HepG2 (cell line): ENCODE results near the gene KRT7. TPM values are rescaled to one million over a fixed set of nuclear protein-coding genes. Genes with fewer than 3 reads are reported as not detected.

Experiments used
- ATAC-seq: fragments of 200-7000 bp; cut with Tn5 transposase; 3 replicates; pipeline ENCODE4 v1.9.1; 2020; ENCODE audit warnings: mild to moderate bottlenecking, moderate library complexity
- BruUV-seq: library from RNA; stranded (reverse); fragments of 400-500 nt; replicated peaks from 2 replicates; lab custom pipeline; 2021; lab: Mats Ljungman, UMichigan
- CTCF ChIA-PET: fragments of 300-600 bp; formaldehyde crosslinking; extraction: SDS; loops from one replicate; lab custom pipeline; 2021; ENCODE audit warnings: low total read pairs, inconsistent platforms, low intra/inter-chr PET ratio; lab: Yijun Ruan, JAX
- POLR2A ChIA-PET: fragments of 350-600 bp; sonication (Branson Sonifier 250); formaldehyde crosslinking; loops from one replicate; lab custom pipeline; 2020; ENCODE audit warnings: antibody characterized with exemption, inconsistent platforms; lab: Yijun Ruan, JAX
- DNase-seq: peaks from one replicate; pipeline ENCODE4 v3.0.0-alpha.2; 2015; ENCODE audit warnings: low spot score
- FAIRE-seq: peaks from 3 replicates; lab custom pipeline; 2011; peaks lifted over from hg19 to GRCh38; lab: Jason Lieb, UNC
- H2AFZ ChIP-seq: one replicate; pipeline ENCODE4 v1.6.1; 2011; ENCODE audit warnings: low read length, inconsistent platforms
- H3K27ac ChIP-seq: fragments of 300-600 bp; 3 replicates; pipeline ENCODE4 v1.8.0; 2011; ENCODE audit warnings: mixed run types, mild to moderate bottlenecking, mixed read lengths, low read length, inconsistent platforms; ENCODE audit not compliant: insufficient read depth; ENCODE audit errors: extremely low read length
- H3K27me3 ChIP-seq, 2 experiments: fragments of 200-600 bp in 1 of 2; 2 replicates in 1 of 2; 3 replicates in 1 of 2; pipeline versions ENCODE4 v1.6.0 to v1.8.0; 2011; ENCODE audit warnings: low read length in 2 of 2, mild to moderate bottlenecking in 2 of 2, moderate library complexity in 2 of 2, inconsistent platforms in 1 of 2; ENCODE audit not compliant: insufficient read depth in 2 of 2, control insufficient read depth in 1 of 2
- H3K36me3 ChIP-seq, 2 experiments: fragments of 200-600 bp in 1 of 2; replicated peaks in 1 of 2; 2 replicates in 1 of 2; 3 replicates in 1 of 2; pipeline versions ENCODE4 v1.5.1 to v1.8.0; 2011; ENCODE audit warnings: low read length in 2 of 2, inconsistent platforms in 1 of 2; ENCODE audit not compliant: insufficient read depth in 2 of 2, control insufficient read depth in 1 of 2
- H3K4me1 ChIP-seq: 2 replicates; pipeline ENCODE4 v1.5.1; 2012; ENCODE audit warnings: low read length, inconsistent platforms; ENCODE audit not compliant: insufficient read depth
- H3K4me2 ChIP-seq: 2 replicates; pipeline ENCODE4 v1.6.0; 2011; ENCODE audit warnings: low read depth, low read length, inconsistent platforms
- H3K4me3 ChIP-seq, 3 experiments: fragments of 200-600 bp in 1 of 3; sonication (generic), shearing (Covaris generic) in 1 of 3; replicated peaks in 1 of 3; 2 replicates each; pipeline ENCODE4 v1.5.1; 2011 to 2016; ENCODE audit warnings: low read length in 3 of 3, inconsistent platforms in 2 of 3, low read depth in 2 of 3, mild to moderate bottlenecking in 2 of 3, control low read depth in 1 of 3, mixed read lengths in 1 of 3; ENCODE audit not compliant: insufficient read depth in 1 of 3
- H3K79me2 ChIP-seq: one replicate; pipeline ENCODE4 v1.6.1; 2011; ENCODE audit warnings: low read length, inconsistent platforms; ENCODE audit not compliant: insufficient read depth
- H3K9ac ChIP-seq: 2 replicates; pipeline ENCODE4 v1.6.0; 2011; ENCODE audit warnings: mild to moderate bottlenecking, low read depth, low read length, inconsistent platforms; ENCODE audit not compliant: insufficient read depth
- H3K9me3 ChIP-seq: 2 replicates; pipeline ENCODE4 v1.5.1; 2012; ENCODE audit warnings: mild to moderate bottlenecking, low read length
- H4K20me1 ChIP-seq: 2 replicates; pipeline ENCODE4 v1.6.0; 2011; ENCODE audit warnings: inconsistent platforms, mild to moderate bottlenecking, low read length, moderate library complexity; ENCODE audit not compliant: insufficient read depth
- ARID2 ChIP-seq: sonication (generic); formaldehyde crosslinking; IDR thresholded peaks from 2 replicates; pipeline ENCODE4 v1.8.1; 2022; ENCODE audit warnings: mild to moderate bottlenecking, missing genetic modification reagents, borderline replicate concordance
- BCL3 ChIP-seq: sonication (generic); formaldehyde crosslinking; IDR thresholded peaks from 2 replicates; pipeline ENCODE4 v1.5.1; 2020; ENCODE audit warnings: mild to moderate bottlenecking, missing genetic modification reagents, moderate library complexity
- BRF2 ChIP-seq: sonication (generic); formaldehyde crosslinking; IDR thresholded peaks from 2 replicates; pipeline ENCODE4 v1.8.1; 2022; ENCODE audit warnings: mild to moderate bottlenecking, missing genetic modification reagents
- EHMT2 ChIP-seq: fragments of 200-600 bp; sonication (generic); IDR thresholded peaks from 2 replicates; pipeline ENCODE4 v1.7.0; 2017; ENCODE audit warnings: antibody characterized with exemption, low read depth, low read length, borderline replicate concordance
- ESRRA ChIP-seq: sonication (generic); formaldehyde crosslinking; IDR thresholded peaks from 2 replicates; pipeline ENCODE4 v1.5.1; 2020; ENCODE audit warnings: mild to moderate bottlenecking, low read depth, missing genetic modification reagents
- ETV6 ChIP-seq: sonication (generic); formaldehyde crosslinking; conservative IDR thresholded peaks from 2 replicates; pipeline ENCODE4 v1.4.0; 2020; ENCODE audit warnings: missing genetic modification reagents
- HOXA7 ChIP-seq: sonication (generic); formaldehyde crosslinking; IDR thresholded peaks from 2 replicates; pipeline ENCODE4 v1.8.1; 2022; ENCODE audit warnings: mild to moderate bottlenecking, missing genetic modification reagents, moderate library complexity
- MAX ChIP-seq: IDR thresholded peaks from 2 replicates; pipeline ENCODE4 v1.6.1; 2012; ENCODE audit warnings: inconsistent platforms
- NFKB2 ChIP-seq: sonication (generic); formaldehyde crosslinking; IDR thresholded peaks from 2 replicates; pipeline ENCODE4 v1.4.0; 2020; ENCODE audit warnings: missing genetic modification reagents, borderline replicate concordance
- RORA ChIP-seq: sonication (generic); formaldehyde crosslinking; IDR thresholded peaks from 2 replicates; pipeline ENCODE4 v1.5.0; 2020; ENCODE audit warnings: mild to moderate bottlenecking, missing genetic modification reagents, moderate library complexity
- SIN3B ChIP-seq: fragments of 150-350 bp; IDR thresholded peaks from 2 replicates; pipeline ENCODE4 v1.6.1; 2014; ENCODE audit warnings: low read length
- SMAD1 ChIP-seq: sonication (generic); formaldehyde crosslinking; IDR thresholded peaks from 2 replicates; pipeline ENCODE4 v1.4.0; 2020; ENCODE audit warnings: missing genetic modification reagents, low read depth, mild to moderate bottlenecking, borderline replicate concordance
- SP5 ChIP-seq: IDR thresholded peaks from 2 replicates; pipeline ENCODE4 v1.6.1; 2016; ENCODE audit warnings: low read depth, borderline replicate concordance
- STAT6 ChIP-seq: sonication (generic); formaldehyde crosslinking; IDR thresholded peaks from 2 replicates; pipeline ENCODE4 v1.4.0; 2020; ENCODE audit warnings: missing genetic modification reagents, mild to moderate bottlenecking, borderline replicate concordance
- TFDP1 ChIP-seq: IDR thresholded peaks from 2 replicates; pipeline ENCODE4 v1.6.1; 2016; ENCODE audit warnings: missing compliant biosample characterization, missing genetic modification reagents, borderline replicate concordance
- XBP1 ChIP-seq: sonication (generic); formaldehyde crosslinking; IDR thresholded peaks from 2 replicates; pipeline ENCODE4 v1.5.0; 2020; ENCODE audit warnings: missing genetic modification reagents
- ZNF280B ChIP-seq: sonication (generic); formaldehyde crosslinking; IDR thresholded peaks from 2 replicates; pipeline ENCODE4 v1.5.0; 2020; ENCODE audit warnings: missing genetic modification reagents, mild to moderate bottlenecking, borderline replicate concordance
- ZNF557 ChIP-seq: sonication (generic); formaldehyde crosslinking; IDR thresholded peaks from 2 replicates; pipeline ENCODE4 v1.4.0; 2020; ENCODE audit warnings: missing genetic modification reagents
- WGBS: methylation state at CpG from one replicate; pipeline ENCODE4 v1.1.6; 2017; ENCODE audit warnings: low lambda C conversion rate; 5-methylcytosine and 5-hydroxymethylcytosine counted together
- in situ Hi-C: cut with HindIII; loops from 2 replicates; pipeline ENCODE4 v1.10.0; 2017; ENCODE audit warnings: low pct_unique_long_range_greater_than_20kb; ENCODE audit not compliant: extremely low pct_ligation_motif_present
- intact Hi-C: fragments of 100-400 bp; cut with micrococcal nuclease; formaldehyde crosslinking; loops from one replicate; pipeline ENCODE4 v1.10.0; 2022; ENCODE audit not compliant: unreplicated experiment
- polyA plus RNA-seq, 8 experiments: library from polyadenylated mRNA; depleted of rRNA in 3 of 8; stranded (reverse) in 7 of 8; unstranded in 1 of 8; fragments of >200 nt; fragmentation: Illumina TruSeq in 4 of 8; extraction: Trizol in 4 of 8; gene quantifications; 2 replicates each; pipeline versions ENCODE4 v1.2.1 to v1.2.3, GENCODE V29; 2011 to 2016; ENCODE audit warnings: low read depth in 4 of 8, missing spikeins in 1 of 8, mixed read lengths in 1 of 8; ENCODE audit not compliant: insufficient read depth in 1 of 8
- total RNA-seq, 5 experiments: library from RNA; depleted of rRNA; stranded (reverse); fragments of >200 nt; fragmentation: Illumina TruSeq; extraction: Trizol; gene quantifications; 2 replicates each; pipeline ENCODE4 v1.2.3, GENCODE V29; 2016; ENCODE audit warnings: low read depth in 1 of 5

Gene KRT7
- total and polyA plus RNA-seq, 2 of the 13 experiments (the other 11 are each of a cell fraction or from before 2014, with no cell fraction given): 0.83 TPM; not detected in 1

- FAIRE-seq: no peak
- ChIA-PET CTCF (no interaction called here), POLR2A (no interaction called here)
- H3K27me3 ChIP-seq: peaks cover 0 to 2% of the 10 kb centered on the region in 2 experiments; a peak in 2 of 5 replicates
- peaks cover 12% of the 10 kb centered on the region for H3K9me3 ChIP-seq
- DNase-seq: no peak
- BruUV-seq: no TSS peak
- no peak overlapping the region for H3K4me3 ChIP-seq
- ATAC-seq: no peak
- H3K4me1 ChIP-seq: no peaks in the 10 kb centered on the region
- in situ Hi-C loops: no loop called here
- no peak overlapping the region for H3K4me2 ChIP-seq
- intact Hi-C loops: no loop called here
- no peak overlapping the region for H2AFZ ChIP-seq
- no peaks in the 10 kb centered on the region for H3K79me2 ChIP-seq
- H4K20me1 ChIP-seq: no peaks in the 10 kb centered on the region
- no peaks in the 10 kb centered on the region for H3K36me3 ChIP-seq
- H3K27ac ChIP-seq: no peak overlapping the region
- WGBS: 86% methylated on average over 2 of the region's 2 CpGs
- no peak overlapping the region for H3K9ac ChIP-seq
- TF ChIP-seq SMAD1 (CRISPR knock-in tag) (no peak), EHMT2 (no peak), ARID2 (CRISPR knock-in tag) (no peak), BRF2 (CRISPR knock-in tag) (no peak), ETV6 (CRISPR knock-in tag) (no peak), NFKB2 (no peak), XBP1 (CRISPR knock-in tag) (no peak), RORA (CRISPR knock-in tag) (no peak), ESRRA (CRISPR knock-in tag) (no peak), STAT6 (CRISPR knock-in tag) (no peak), SIN3B (no peak), MAX (no peak), ZNF557 (CRISPR knock-in tag) (no peak), ZNF280B (CRISPR knock-in tag) (no peak), BCL3 (CRISPR knock-in tag) (no peak), HOXA7 (CRISPR knock-in tag) (no peak), TFDP1 (no peak), SP5 (no peak)
Measured at GRCh38 chr12:52264435-52264825, 31.4 kb downstream of the KRT7 start.
